Measurements from ENCODE around the gene GABBR1. TPM values are rescaled to one million over a fixed set of nuclear protein-coding genes. Genes with fewer than 3 reads are reported as not detected.
A peak's percentile ranks its signal among the peaks of the same experiment; 100 is the strongest.

GABBR1 gene
- total RNA-seq, 1 donor from 2014 or later: 71.7 TPM

- TF ChIP-seq CTCF (conservative IDR thresholded peaks at IDR 0.05): no peak
- Mint-ChIP-seq H3K27ac (no peak overlapping the region), H3K4me3 (no peak overlapping the region), H3K36me3 (peaks cover 4% of the 10 kb centered on the region), H3K4me1 (ENCODE audit: unreplicated experiment) (peaks cover 4% of the 10 kb centered on the region), H3K27me3 (peaks cover 98% of the 10 kb centered on the region), H3K9me3 (no peaks in the 10 kb centered on the region)
- DNase-seq (ENCODE audit: extremely low spot score, unreplicated experiment): no peak
These were observed 78.2 kb downstream of the GABBR1 start for GRCh38 chr6:29554764-29555163.

GRCh38 chr6:29553268-29554057 is 79.5 kb downstream of the GABBR1 start:
- no peaks in the 10 kb centered on the region for H3K9me3 Mint-ChIP-seq
- peaks cover 100% of the 10 kb centered on the region for H3K27me3 Mint-ChIP-seq
- H3K36me3 Mint-ChIP-seq: peaks cover 4% of the 10 kb centered on the region
- H3K4me1 Mint-ChIP-seq (ENCODE audit: unreplicated experiment): no peaks in the 10 kb centered on the region
- no peak for DNase-seq (ENCODE audit: extremely low spot score, unreplicated experiment)
- peak; percentile 47 for TF ChIP-seq CTCF (conservative IDR thresholded peaks at IDR 0.05)
- H3K27ac Mint-ChIP-seq: no peak overlapping the region
- peak overlapping the region; percentile 79 for H3K4me3 Mint-ChIP-seq

- Mint-ChIP-seq H3K4me1 (ENCODE audit: unreplicated experiment) (no peaks in the 10 kb centered on the region), H3K27me3 (peaks cover 100% of the 10 kb centered on the region), H3K4me3 (peak overlapping the region; percentile 79), H3K9me3 (no peaks in the 10 kb centered on the region), H3K36me3 (peaks cover 4% of the 10 kb centered on the region), H3K27ac (no peak overlapping the region)
- no peak for DNase-seq (ENCODE audit: extremely low spot score, unreplicated experiment)
- no peak for TF ChIP-seq CTCF (conservative IDR thresholded peaks at IDR 0.05)
These were observed 80.4 kb downstream of the GABBR1 start for GRCh38 chr6:29552512-29553051.

DNA sequence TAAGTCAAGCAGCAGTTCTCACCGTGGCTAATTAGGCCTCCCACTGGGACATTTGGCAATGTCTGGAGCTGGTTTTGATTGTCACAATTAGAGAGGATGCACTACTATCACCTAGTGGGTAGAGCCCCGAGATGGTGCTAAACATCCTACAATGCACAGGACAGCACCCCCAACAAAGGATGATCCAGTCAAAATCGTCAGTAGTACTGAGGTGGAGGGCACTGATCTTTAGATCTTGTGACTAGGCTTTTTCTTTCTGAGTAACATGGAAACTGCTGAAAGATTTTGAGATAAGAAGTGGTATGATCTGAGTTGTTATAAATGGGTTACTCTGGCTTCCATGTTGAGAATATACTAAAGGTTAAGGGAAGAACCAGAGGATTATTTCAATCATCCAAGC is 85.4 kb downstream of the GABBR1 start:
- no peak overlapping the region for H3K4me3 Mint-ChIP-seq
- no peaks in the 10 kb centered on the region for H3K9me3 Mint-ChIP-seq
- peaks cover 71% of the 10 kb centered on the region for H3K27me3 Mint-ChIP-seq
- H3K36me3 Mint-ChIP-seq: no peaks in the 10 kb centered on the region
- H3K4me1 Mint-ChIP-seq (ENCODE audit: unreplicated experiment): no peaks in the 10 kb centered on the region
- DNase-seq (ENCODE audit: extremely low spot score, unreplicated experiment): no peak
- no peak for TF ChIP-seq CTCF (conservative IDR thresholded peaks at IDR 0.05)
- H3K27ac Mint-ChIP-seq: no peak overlapping the region

GRCh38 chr6:29537714-29538403 is 95.1 kb downstream of the GABBR1 start:
- no peak overlapping the region for H3K27ac Mint-ChIP-seq
- peaks cover 18% of the 10 kb centered on the region for H3K27me3 Mint-ChIP-seq
- no peaks in the 10 kb centered on the region for H3K9me3 Mint-ChIP-seq
- H3K36me3 Mint-ChIP-seq: no peaks in the 10 kb centered on the region
- TF ChIP-seq CTCF (conservative IDR thresholded peaks at IDR 0.05): no peak
- no peaks in the 10 kb centered on the region for H3K4me1 Mint-ChIP-seq (ENCODE audit: unreplicated experiment)
- H3K4me3 Mint-ChIP-seq: no peak overlapping the region
- DNase-seq (ENCODE audit: extremely low spot score, unreplicated experiment): no peak

Measured in type B pancreatic cell (in vitro differentiated cells).